K562 (cell line): ENCODE measurements around the gene ARHGEF38. TPM values are rescaled to one million over a fixed set of nuclear protein-coding genes. Genes with fewer than 3 reads are reported as not detected.

ENCODE experiments used
- ATAC-seq: fragments of 200-7000 bp; cut with Tn5 transposase; 3 replicates; pipeline ENCODE4 v1.9.1; 2020; ENCODE audit warnings: moderate library complexity
- BruUV-seq: library from RNA; stranded (reverse); fragments of 400-500 nt; replicated peaks from 2 replicates; lab custom pipeline; 2021; lab: Mats Ljungman, UMichigan
- CTCF ChIA-PET: fragments of 300-600 bp; formaldehyde crosslinking; extraction: SDS; loops from one replicate; lab custom pipeline; 2021; ENCODE audit warnings: low intra/inter-chr PET ratio; lab: Yijun Ruan, JAX
- POLR2A ChIA-PET: fragments of 300-600, 350-650 bp; sonication (Branson Sonifier 250); formaldehyde crosslinking; extraction: SDS; loops from one replicate; lab custom pipeline; 2021; ENCODE audit warnings: antibody characterized with exemption, inconsistent platforms; lab: Yijun Ruan, JAX
- DNase-seq, 4 experiments: peaks; one replicate each; pipeline versions ENCODE4 v3.0.0 to v3.0.0-alpha.2; 2011 to 2018; ENCODE audit warnings: low spot score in 3 of 4, mixed read lengths in 3 of 4; ENCODE audit errors: extremely low read depth in 1 of 4
- FAIRE-seq: peaks from 2 replicates; lab custom pipeline; 2011; peaks lifted over from hg19 to GRCh38; lab: Jason Lieb, UNC
- H2AFZ ChIP-seq: 2 replicates; pipeline ENCODE4 v1.6.0; 2011; ENCODE audit warnings: low read depth, low read length, control low read depth, inconsistent platforms
- H3K27ac ChIP-seq: fragments of 200-600 bp; 3 replicates; pipeline ENCODE4 v1.8.0; 2011; ENCODE audit warnings: low read depth, mild to moderate bottlenecking, control low read depth, inconsistent platforms, low read length, moderate library complexity, mixed read lengths; ENCODE audit errors: extremely low read depth
- H3K27me3 ChIP-seq, 2 experiments: fragments of 300-600 bp in 1 of 2; 2 replicates in 1 of 2; 3 replicates in 1 of 2; pipeline versions ENCODE4 v1.6.0 to v1.8.0; 2011; ENCODE audit warnings: inconsistent platforms in 2 of 2, low read length in 2 of 2, mild to moderate bottlenecking in 1 of 2, mixed read lengths in 1 of 2, moderate library complexity in 1 of 2; ENCODE audit not compliant: control insufficient read depth in 2 of 2, insufficient read depth in 2 of 2
- H3K36me3 ChIP-seq: fragments of 300-600 bp; 3 replicates; pipeline ENCODE4 v1.8.0; 2011; ENCODE audit warnings: mild to moderate bottlenecking, low read length, inconsistent platforms; ENCODE audit not compliant: control insufficient read depth, insufficient read depth
- H3K4me1 ChIP-seq, 2 experiments: fragments of 200-600 bp in 1 of 2; replicated peaks in 1 of 2; 2 replicates in 1 of 2; 3 replicates in 1 of 2; pipeline versions ENCODE4 v1.5.1 to v1.8.0; 2011; ENCODE audit warnings: inconsistent platforms in 2 of 2, low read length in 2 of 2, mild to moderate bottlenecking in 1 of 2, mixed read lengths in 1 of 2, moderate library complexity in 1 of 2; ENCODE audit not compliant: control insufficient read depth in 2 of 2, insufficient read depth in 2 of 2
- H3K4me2 ChIP-seq: 2 replicates; pipeline ENCODE4 v1.6.1; 2011; ENCODE audit warnings: low read length, control low read depth, inconsistent platforms, mixed read lengths; ENCODE audit not compliant: insufficient read depth
- H3K4me3 ChIP-seq: fragments of 200-600 bp; sonication (generic), shearing (Covaris generic); 2 replicates; pipeline ENCODE4 v1.5.1; 2016; ENCODE audit warnings: control low read depth, inconsistent platforms
- H3K79me2 ChIP-seq: fragments of 200-600 bp; 3 replicates; pipeline ENCODE4 v1.8.0; 2011; ENCODE audit warnings: low read length, inconsistent platforms; ENCODE audit not compliant: control insufficient read depth, insufficient read depth
- H3K9ac ChIP-seq, 2 experiments: 2 replicates each; pipeline versions ENCODE4 v1.6.0 to v1.6.1; 2011; ENCODE audit warnings: low read depth in 2 of 2, low read length in 2 of 2, control low read depth in 1 of 2, inconsistent platforms in 1 of 2, mild to moderate bottlenecking in 1 of 2, mixed read lengths in 1 of 2; ENCODE audit not compliant: insufficient read depth in 1 of 2
- H3K9me1 ChIP-seq: one replicate; pipeline ENCODE4 v1.6.0; 2011; ENCODE audit warnings: inconsistent platforms, mild to moderate bottlenecking, low read length, moderate library complexity; ENCODE audit not compliant: control insufficient read depth, insufficient read depth
- H3K9me3 ChIP-seq: replicated peaks from 2 replicates; pipeline ENCODE4 v1.5.1; 2011; ENCODE audit warnings: low read depth, low read length, inconsistent platforms; ENCODE audit not compliant: control insufficient read depth, insufficient read depth
- H4K20me1 ChIP-seq: replicated peaks from 2 replicates; pipeline ENCODE4 v1.6.1; 2011; ENCODE audit warnings: low read length, inconsistent platforms, mixed read lengths; ENCODE audit not compliant: control insufficient read depth, insufficient read depth
- CBX2 ChIP-seq: fragments of 200-600 bp; sonication (generic); IDR thresholded peaks from one replicate; pipeline ENCODE4 v1.6.1; 2012; ENCODE audit warnings: mild to moderate bottlenecking, low read length, inconsistent platforms; ENCODE audit not compliant: insufficient read depth, poor library complexity, severe bottlenecking
- CREB5 ChIP-seq: fragments of 250-450 bp; sonication (Bioruptor Pico); IDR thresholded peaks from 2 replicates; pipeline ENCODE4 v1.5.0; 2020; ENCODE audit warnings: mild to moderate bottlenecking
- FOXM1 ChIP-seq, 2 experiments: fragments of 450-650 bp in 1 of 2; sonication (generic) in 1 of 2; formaldehyde crosslinking in 1 of 2; IDR thresholded peaks; 2 replicates each; pipeline versions ENCODE4 v1.6.1 to v1.9.0; 2017 to 2022; ENCODE audit warnings: low read depth in 2 of 2, mild to moderate bottlenecking in 2 of 2, missing genetic modification reagents in 1 of 2, moderate library complexity in 1 of 2
- KDM1A ChIP-seq, 2 experiments: fragments of 450-650 bp; IDR thresholded peaks; 2 replicates each; pipeline ENCODE4 v1.6.1; 2016; ENCODE audit warnings: mild to moderate bottlenecking in 2 of 2
- MECOM ChIP-seq: fragments of 250-450 bp; sonication (Bioruptor Pico); IDR thresholded peaks from 2 replicates; pipeline ENCODE4 v1.8.0; 2022; ENCODE audit warnings: inconsistent platforms
- SETDB1 ChIP-seq: IDR thresholded peaks from one replicate; pipeline ENCODE4 v1.6.1; 2012; ENCODE audit warnings: low read length, control low read depth, inconsistent platforms
- SNRNP70 ChIP-seq: fragments of 200-400 bp; formaldehyde crosslinking; optimal IDR thresholded peaks from 2 replicates; pipeline ENCODE3; 2017; ENCODE audit warnings: low read depth, low read length
- ZBTB2 ChIP-seq: fragments of 450-650 bp; IDR thresholded peaks from 2 replicates; pipeline ENCODE4 v1.6.1; 2016; ENCODE audit warnings: antibody characterized with exemption
- ZBTB9 ChIP-seq: fragments of 450-650 bp; formaldehyde crosslinking; IDR thresholded peaks from 2 replicates; pipeline ENCODE4 v1.4.0; 2020; ENCODE audit warnings: mild to moderate bottlenecking, moderate library complexity
- ZFP1 ChIP-seq: fragments of 450-650 bp; formaldehyde crosslinking; IDR thresholded peaks from 2 replicates; pipeline ENCODE4 v1.4.0; 2020; ENCODE audit warnings: mild to moderate bottlenecking, mixed read lengths
- WGBS: fragments of 100-300 bp; shearing (Covaris generic); methylation state at CpG from one replicate; pipeline ENCODE4 v1.1.6; 2016; ENCODE audit warnings: low coverage, mixed read lengths; ENCODE audit not compliant: insufficient coverage; ENCODE audit errors: missing lambda C conversion rate; 5-methylcytosine and 5-hydroxymethylcytosine counted together
- in situ Hi-C: fragments of 300-500 bp; cut with MboI; formaldehyde crosslinking; loops from 4 replicates; pipeline ENCODE4 v1.15.0; 2018; ENCODE audit warnings: inconsistent platforms, mixed read lengths
- intact Hi-C: fragments of 100-400 bp; cut with micrococcal nuclease; formaldehyde crosslinking; loops from 2 replicates; pipeline ENCODE4 v1.14.2; 2022
- polyA plus RNA-seq, 8 experiments: library from polyadenylated mRNA; depleted of rRNA in 4 of 8; stranded (reverse) in 5 of 8; unstranded in 3 of 8; fragments of >200 nt; fragmentation: Nextera tagmentation in 2 of 8; fragmentation: Illumina TruSeq in 1 of 8; extraction: Ambion mirVana in 2 of 8; extraction: Trizol in 1 of 8; gene quantifications; 2 replicates each; pipeline versions ENCODE4 v1.2.1 to v1.2.3, GENCODE V29; 2011 to 2014; ENCODE audit warnings: inconsistent platforms in 1 of 8, missing spikeins in 1 of 8
- total RNA-seq, 7 experiments: library from RNA; depleted of rRNA in 6 of 7; stranded (reverse); fragments of >200 nt in 6 of 7; fragmentation: Illumina TruSeq in 2 of 7; extraction: Trizol in 2 of 7; gene quantifications; 2 replicates each; pipeline versions ENCODE4 v1.2.1 to v1.2.3, GENCODE V29; 2011 to 2021; ENCODE audit warnings: low replicate concordance in 1 of 7
- TF ChIP-seq, protein P1 (sequence below): IDR thresholded peaks from 2 replicates; pipeline ENCODE4 v1.6.1; 2011; ENCODE audit not compliant: insufficient read length; ENCODE audit errors: extremely low read depth

The ARHGEF38 gene
- total and polyA plus RNA-seq, 9 of the 15 experiments (the other 6 are each of a cell fraction or from before 2014, with no cell fraction given): 0.17 TPM; not detected in 8

DNA sequence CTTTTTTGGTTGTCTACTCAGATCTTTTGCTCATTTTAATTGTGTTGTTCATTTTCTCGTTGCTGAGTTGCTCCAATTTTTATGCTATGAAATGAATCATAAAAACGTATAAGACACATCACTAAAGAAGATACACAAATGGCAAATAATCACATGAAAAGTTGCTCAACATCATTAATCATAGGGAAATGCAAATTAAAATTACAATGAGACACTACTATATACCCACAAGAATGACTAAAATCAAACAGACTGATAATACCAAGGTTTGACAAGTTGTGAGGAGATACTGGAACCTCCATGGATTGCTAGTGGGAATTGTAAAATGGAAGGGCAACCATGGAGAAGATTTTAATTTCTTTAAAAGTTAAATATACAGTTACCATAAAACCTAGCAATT, 173.2 kb downstream of the ARHGEF38 start:
- H3K27ac ChIP-seq: no peak overlapping the region
- H2AFZ ChIP-seq: no peak overlapping the region
- no peak for DNase-seq
- no peaks in the 10 kb centered on the region for H4K20me1 ChIP-seq
- POLR2A ChIA-PET: no interaction called here
- intact Hi-C loops: no loop called here
- ATAC-seq: no peak
- in situ Hi-C loops: no loop called here
- H3K9me1 ChIP-seq: no peaks in the 10 kb centered on the region
- no peak overlapping the region for H3K4me2 ChIP-seq
- BruUV-seq: no TSS peak
- no peaks in the 10 kb centered on the region for H3K9me3 ChIP-seq
- TF ChIP-seq ZBTB9 (CRISPR knock-in tag) (no peak), CREB5 (CRISPR knock-in tag) (no peak), FOXM1 (IDR thresholded peaks at IDR 0.05; ENCODE audit: low read depth) (no peak), FOXM1 (CRISPR knock-in tag; IDR thresholded peaks at IDR 0.05; ENCODE audit: low read depth) (no peak), KDM1A (IDR thresholded peaks at IDR 0.05) (no peak), ZBTB2 (no peak), SETDB1 (no peak), ZFP1 (CRISPR knock-in tag) (no peak), CBX2 (no peak), SNRNP70 (no peak), MECOM (CRISPR knock-in tag) (no peak)
- TF ChIP-seq, protein P1, sequence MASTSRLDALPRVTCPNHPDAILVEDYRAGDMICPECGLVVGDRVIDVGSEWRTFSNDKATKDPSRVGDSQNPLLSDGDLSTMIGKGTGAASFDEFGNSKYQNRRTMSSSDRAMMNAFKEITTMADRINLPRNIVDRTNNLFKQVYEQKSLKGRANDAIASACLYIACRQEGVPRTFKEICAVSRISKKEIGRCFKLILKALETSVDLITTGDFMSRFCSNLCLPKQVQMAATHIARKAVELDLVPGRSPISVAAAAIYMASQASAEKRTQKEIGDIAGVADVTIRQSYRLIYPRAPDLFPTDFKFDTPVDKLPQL: no peak
- TF ChIP-seq, all 486 proteins: peak for 0
- Histone ChIP-seq H3K27me3 (no peaks in the 10 kb centered on the region), H3K36me3 (peaks cover 24% of the 10 kb centered on the region; the same call in 1 of the 3 replicates), H3K4me1 (no peaks in the 10 kb centered on the region), H3K79me2 (no peaks in the 10 kb centered on the region), H3K9ac (no peak overlapping the region), H3K4me3 (no peak overlapping the region)
- CTCF ChIA-PET: no interaction called here
- FAIRE-seq: no peak
- WGBS: 68% methylated on average over 2 of the region's 2 CpGs
